ENCODE measurements around the gene RRAGC.
A peak's percentile ranks its signal among the peaks of the same experiment; 100 is the strongest.
"Not testable (repeated sequence)": the region's sequence is repeated elsewhere in the genome, so short reads cannot be mapped to it uniquely, and the experiment has no call there.

RRAGC gene

GRCh38 chr1:38858833-38859560 is 575 bp downstream of the RRAGC start:
- no peak for DNase-seq (ENCODE audit: low spot score)

GRCh38 chr1:38852780-38853179 is 6.8 kb downstream of the RRAGC start:
- DNase-seq (ENCODE audit: low spot score), result no peak

GRCh38 chr1:38848071-38848470 is 11.5 kb downstream of the RRAGC start:
- DNase-seq (ENCODE audit: low spot score), result no peak

GRCh38 chr1:38846210-38846609 is 13.4 kb downstream of the RRAGC start:
- no peak for DNase-seq (ENCODE audit: low spot score)

- not testable (repeated sequence) for DNase-seq (ENCODE audit: low spot score)
Measured at GRCh38 chr1:38845088-38845487, 14.5 kb downstream of the RRAGC start.

GRCh38 chr1:38840281-38840680 is 19.3 kb downstream of the RRAGC start:
- DNase-seq (ENCODE audit: low spot score), result no peak

- DNase-seq (ENCODE audit: low spot score), result no peak
Measured at GRCh38 chr1:38839363-38839762, 20.2 kb downstream of the RRAGC start.

GRCh38 chr1:38836316-38836715 is 23.3 kb downstream of the RRAGC start:
- not testable (repeated sequence) for DNase-seq (ENCODE audit: low spot score)

GRCh38 chr1:38834937-38835827 is 24.4 kb downstream of the RRAGC start:
- peak; percentile 68 for DNase-seq (ENCODE audit: low spot score)

GRCh38 chr1:38834221-38834782 is 25.3 kb downstream of the RRAGC start:
- DNase-seq (ENCODE audit: low spot score), result no peak

- DNase-seq (ENCODE audit: low spot score), result no peak
Measured at GRCh38 chr1:38833146-38833545, 26.4 kb downstream of the RRAGC start.

- no peak for DNase-seq (ENCODE audit: low spot score)
Measured at GRCh38 chr1:38832370-38832734, 27.2 kb downstream of the RRAGC start.

GRCh38 chr1:38831731-38832369 is 27.7 kb downstream of the RRAGC start:
- no peak for DNase-seq (ENCODE audit: low spot score)

- DNase-seq (ENCODE audit: low spot score), result no peak
Measured at GRCh38 chr1:38829368-38829767, 30.2 kb downstream of the RRAGC start.

GRCh38 chr1:38827318-38827717 is 32.3 kb downstream of the RRAGC start:
- DNase-seq (ENCODE audit: low spot score), result no peak

GRCh38 chr1:38826886-38827285 is 32.7 kb downstream of the RRAGC start:
- DNase-seq (ENCODE audit: low spot score), result no peak

GRCh38 chr1:38826262-38826661 is 33.3 kb downstream of the RRAGC start:
- DNase-seq (ENCODE audit: low spot score), result no peak

GRCh38 chr1:38820860-38821259 is 38.7 kb downstream of the RRAGC start:
- DNase-seq (ENCODE audit: low spot score), result no peak

GRCh38 chr1:38819516-38819915 is 40.1 kb downstream of the RRAGC start:
- no peak for DNase-seq (ENCODE audit: low spot score)

GRCh38 chr1:38819040-38819439 is 40.5 kb downstream of the RRAGC start:
- DNase-seq (ENCODE audit: low spot score), result no peak

GRCh38 chr1:38818175-38818976 is 41.2 kb downstream of the RRAGC start:
- DNase-seq (ENCODE audit: low spot score), result no peak

All from COLO829 (cell line).